ENCODE data around the gene PPP2R2D.

PPP2R2D gene

DNA sequence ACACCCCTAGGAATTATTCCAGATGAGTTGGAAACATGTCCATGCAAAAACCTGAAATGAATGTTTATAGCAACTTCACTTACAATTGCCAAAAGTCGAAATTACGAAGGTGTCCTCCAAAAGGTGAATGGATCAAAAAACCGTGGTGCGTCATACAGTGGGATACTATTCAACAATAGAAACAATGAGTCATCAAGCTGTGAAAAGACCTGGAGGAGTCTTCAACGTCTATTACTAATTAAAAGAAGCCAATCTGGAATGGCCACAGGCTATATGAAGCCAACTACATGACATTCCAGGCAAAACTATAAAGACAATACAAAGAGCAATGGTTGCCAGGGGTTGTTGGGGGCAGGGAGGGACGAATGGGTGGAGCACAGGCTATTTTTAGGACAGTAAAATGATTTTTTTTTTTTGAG, 12.6 kb upstream of the PPP2R2D start:
- DNase-seq (ENCODE audit: low read depth in 2 of 2) = no peak

DNA sequence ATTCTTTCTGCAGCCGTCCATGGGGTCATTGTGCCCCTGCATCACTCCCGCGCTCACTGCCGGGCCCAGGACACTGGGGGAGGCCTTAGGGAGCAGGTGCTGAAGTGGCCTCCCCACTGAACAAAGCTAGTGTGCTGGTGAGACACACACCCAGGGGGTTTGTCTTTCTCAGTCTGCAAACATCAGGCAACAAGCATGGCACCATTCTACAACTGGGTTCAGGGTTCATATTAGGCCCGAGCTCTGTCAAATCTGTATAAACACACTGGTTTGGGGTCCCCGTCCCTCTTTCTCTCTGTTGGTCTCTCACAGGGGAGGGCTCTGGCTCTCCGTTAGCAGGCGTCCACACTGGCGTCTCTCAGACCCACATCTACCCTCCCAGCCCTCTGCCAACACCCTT, 11.1 kb upstream of the PPP2R2D start:
- DNase-seq (ENCODE audit: low read depth in 2 of 2) = no peak

DNA sequence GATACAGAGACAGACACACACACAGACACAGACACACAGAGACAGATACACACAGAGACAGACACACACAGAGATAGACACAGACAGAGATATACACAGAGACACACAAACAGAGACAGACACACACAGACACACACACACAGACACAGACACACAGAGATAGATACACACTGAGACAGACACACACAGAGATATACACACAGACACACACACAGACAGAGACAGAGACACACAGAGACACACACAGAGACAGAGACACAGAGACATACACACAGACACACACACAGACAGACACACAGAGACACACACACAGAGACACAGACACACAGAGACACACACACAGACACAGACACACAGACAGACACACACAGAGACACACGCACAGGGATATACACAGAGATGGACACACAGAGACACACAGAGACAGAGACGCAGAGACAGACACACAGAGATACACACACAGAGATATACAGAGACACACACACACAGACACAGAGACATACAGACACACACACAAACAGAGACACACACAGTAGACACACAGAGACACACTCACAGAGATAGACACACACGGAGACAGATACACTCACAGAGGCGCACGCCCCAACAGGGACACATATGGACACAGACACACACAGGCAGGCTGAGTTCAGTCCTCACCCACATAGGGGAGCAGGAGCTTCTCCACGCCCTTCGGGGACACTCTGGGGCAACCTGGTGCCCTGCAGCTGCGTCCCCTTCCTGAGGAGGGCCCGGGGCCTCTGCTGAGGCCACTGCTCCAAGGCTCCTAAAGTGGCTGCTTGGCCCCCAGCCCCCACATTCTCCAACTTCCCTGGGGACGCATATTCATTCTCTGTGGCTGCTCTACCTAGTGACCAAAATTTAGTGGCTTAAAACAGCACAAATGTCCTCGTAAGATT, 10.3 kb upstream of the PPP2R2D start:
- no peak for DNase-seq (ENCODE audit: low read depth in 2 of 2)

DNA sequence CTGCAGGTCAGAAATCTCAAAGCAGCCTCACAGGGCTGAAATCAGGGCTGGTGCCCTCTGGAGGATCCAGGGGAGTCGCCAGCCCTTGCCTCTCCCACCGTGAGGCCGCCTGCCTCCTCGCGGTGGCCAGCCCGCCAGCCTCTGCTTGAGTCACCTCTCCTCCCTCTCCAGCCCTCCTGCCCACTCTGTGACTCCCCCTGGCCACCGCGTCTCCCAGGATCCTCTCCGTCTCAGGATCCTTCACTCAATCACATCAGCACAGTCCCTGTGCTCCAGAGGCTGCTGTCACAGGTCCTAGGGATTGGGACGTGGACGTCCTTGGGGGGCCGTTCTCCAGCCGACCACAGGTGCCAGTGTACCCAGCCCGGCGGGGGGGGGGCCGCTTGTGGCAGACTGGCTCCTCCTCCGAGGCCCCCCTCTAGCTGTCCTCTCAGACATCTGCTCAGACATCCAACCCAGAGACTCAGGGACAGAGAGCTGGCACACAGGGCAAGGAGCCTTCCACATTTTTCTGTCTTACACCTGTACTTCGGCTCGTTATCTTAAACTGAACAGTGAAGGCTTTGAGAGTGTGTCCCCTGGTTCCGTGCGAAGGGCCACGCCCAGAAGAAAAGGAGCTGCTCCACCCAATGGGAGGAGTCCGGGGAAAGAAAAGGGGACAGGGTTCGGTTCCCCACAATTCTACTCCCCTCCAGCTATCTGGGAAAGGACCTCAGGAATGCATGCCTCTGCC, 9.4 kb upstream of the PPP2R2D start:
- DNase-seq (ENCODE audit: low read depth in 2 of 2) = no peak

DNA sequence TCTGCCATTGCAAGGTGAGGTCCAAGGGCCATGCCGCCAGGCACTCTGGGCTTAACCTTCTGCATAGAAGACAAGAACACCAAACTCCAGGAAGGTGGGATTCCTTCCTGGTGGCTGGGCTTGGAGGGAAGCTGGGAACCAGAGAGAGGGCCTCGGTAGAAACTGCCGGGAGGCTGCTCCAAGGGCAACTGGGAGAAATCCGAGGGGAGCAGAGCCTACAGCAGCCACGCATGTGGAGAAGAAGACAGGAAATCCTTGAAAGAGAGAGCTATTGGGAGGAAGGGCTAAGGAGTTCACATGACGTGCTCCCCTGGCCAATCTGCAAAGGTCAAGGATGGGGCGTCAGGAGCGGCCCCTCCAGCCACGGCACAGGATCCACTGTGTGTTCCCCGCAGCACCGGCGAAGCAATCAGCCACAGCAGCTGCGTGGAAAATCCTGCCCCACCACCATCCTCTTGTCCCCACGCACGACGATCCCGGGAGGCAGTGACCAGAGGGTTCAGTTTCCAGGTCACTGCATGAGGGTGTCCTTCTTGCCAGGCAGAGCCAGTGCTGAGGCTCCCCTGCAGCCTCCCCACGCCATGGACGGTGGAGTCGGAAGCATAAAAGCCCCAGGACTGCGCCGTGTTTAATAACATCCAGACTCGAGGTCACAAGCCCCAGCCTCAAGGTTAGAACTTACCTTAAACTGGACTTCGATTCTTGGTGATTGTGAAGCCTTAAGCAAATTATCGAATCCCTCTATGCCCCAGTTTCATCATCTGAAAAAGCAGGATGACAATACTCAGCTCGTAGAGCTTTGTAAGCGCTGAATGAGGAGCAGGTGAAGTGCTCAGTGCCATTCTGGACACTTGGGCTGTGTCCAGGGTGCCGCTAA, 8.6 kb upstream of the PPP2R2D start:
- no peak for DNase-seq (ENCODE audit: low read depth in 2 of 2)

DNA sequence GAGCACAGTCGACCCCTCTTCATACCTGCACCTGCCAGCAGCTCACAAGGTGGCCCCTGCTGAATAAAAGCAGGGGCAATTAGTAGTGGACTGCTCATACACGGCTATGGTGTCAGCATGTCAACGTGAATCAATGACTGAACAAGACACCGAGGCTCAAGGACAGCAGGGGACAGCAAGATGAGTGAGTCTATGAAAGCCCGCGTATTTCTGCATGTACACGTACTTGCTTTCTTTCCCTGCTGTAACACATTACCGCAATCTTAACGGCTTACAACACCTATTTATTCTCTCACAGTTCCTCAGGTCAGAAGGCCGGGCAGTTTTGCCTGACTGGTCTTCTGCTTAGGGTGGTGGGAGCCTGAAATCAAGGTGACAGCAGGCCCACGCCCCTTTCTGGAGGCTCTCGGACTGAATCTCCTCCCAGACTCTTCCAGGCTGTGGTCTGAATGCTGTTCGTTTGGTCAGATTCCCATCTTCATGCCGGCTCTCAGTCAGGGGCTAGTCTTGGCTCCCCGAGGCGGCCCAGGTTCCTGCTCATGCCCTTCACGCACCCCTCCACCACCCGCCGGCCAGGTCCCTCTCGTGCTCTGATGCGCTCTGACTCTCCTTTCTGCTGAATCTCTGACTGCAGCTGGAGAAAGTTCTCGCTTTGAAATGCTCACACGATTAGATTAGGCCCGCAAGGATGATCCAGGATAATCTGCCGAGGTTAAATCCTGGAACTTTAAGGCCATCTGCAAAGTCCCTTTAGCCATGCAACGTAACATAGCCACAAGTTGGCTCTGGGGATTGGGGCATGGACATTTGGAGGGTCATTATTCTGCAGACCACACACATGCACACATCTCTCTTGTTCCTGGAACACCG, 7.8 kb upstream of the PPP2R2D start:
- no peak for DNase-seq (ENCODE audit: low read depth in 2 of 2)

DNA sequence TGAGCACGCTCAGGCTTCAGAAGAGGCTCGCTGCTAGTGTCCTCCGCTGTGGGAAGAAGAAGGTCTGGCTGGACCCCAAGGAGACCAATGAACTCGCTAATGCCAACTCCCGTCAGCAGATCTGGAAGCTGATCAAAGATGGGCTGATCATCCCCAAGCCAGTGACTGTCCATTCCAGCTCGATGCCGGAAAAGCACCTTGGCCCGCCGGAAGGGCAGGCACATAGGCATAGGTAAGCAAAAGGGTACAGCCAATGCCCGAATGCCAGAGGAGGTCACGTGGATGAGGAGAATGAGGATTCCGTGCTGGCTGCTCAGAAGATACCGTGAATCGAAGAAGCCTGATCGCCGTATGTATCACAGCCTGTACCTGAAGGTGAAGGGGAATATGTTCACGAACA, 5.7 kb upstream of the PPP2R2D start:
- DNase-seq (ENCODE audit: low read depth in 2 of 2) = no peak

DNA sequence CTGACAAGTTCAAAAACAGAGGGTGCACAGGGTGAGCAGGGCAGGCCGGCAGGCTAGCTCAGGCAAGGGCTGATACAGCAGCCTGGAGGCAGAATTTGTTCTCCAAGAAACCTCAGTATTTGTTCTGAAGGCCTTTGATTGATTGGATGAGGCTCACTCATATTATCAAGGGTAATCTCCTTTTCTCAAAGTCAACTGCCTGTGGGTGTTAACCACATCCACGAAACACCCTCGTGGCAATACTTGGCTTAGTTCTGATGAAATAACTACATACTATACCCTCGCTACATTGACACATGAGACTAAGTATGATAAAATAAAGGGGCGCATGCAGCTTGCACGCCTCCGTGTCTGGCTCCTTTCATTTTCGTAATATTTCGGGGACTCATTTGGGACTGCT, 4.4 kb upstream of the PPP2R2D start:
- DNase-seq (ENCODE audit: low read depth in 2 of 2) = no peak

DNA sequence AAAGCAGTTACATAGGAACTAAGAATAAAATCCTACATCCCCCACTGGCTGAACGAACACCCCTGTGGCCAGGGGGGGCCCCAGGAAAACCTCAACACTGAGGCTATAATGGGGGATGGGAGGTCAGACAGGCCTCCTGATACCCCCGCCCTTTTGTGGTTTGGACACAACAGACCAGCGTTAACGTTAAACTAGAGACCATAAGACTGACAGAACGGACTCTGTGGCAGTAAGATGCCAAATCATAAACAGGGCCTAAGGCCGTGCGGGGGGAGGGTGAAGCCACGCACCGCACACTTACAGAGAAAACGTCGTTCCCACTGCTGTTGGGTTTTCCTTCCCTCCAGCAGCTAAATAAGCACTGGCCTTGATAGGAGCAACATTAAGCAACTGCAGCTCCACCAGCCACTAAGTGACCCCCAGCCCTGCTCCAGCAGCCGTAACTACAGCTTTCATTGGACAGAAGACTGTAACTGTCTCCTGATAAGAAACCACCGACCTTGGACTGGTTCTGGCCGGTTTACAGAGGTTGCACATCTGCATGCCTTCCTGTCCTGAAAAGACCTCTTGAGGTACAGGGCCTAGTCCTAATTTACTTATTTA, 3.4 kb upstream of the PPP2R2D start:
- no peak for DNase-seq (ENCODE audit: low read depth in 2 of 2)

DNA sequence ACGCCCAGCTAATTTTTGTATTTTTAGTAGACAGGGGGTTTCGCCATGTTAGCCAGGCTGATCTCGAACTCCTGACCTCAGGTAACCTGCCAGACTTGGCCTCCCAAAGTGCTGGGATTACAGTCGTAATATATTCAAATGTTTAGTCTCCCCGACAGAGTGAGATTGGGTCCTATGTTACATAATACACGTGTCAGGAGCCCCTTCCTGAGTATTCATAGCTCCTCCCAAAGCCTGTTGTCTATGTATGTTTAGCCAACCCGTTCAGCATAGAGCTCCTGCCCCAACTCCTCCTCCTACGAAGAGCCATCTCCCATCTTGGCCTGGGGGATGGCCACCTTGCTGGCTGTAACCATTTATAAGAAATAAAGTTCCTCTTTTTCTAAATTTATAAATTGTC, 2.7 kb upstream of the PPP2R2D start:
- no peak for DNase-seq (ENCODE audit: low read depth in 2 of 2)

DNA sequence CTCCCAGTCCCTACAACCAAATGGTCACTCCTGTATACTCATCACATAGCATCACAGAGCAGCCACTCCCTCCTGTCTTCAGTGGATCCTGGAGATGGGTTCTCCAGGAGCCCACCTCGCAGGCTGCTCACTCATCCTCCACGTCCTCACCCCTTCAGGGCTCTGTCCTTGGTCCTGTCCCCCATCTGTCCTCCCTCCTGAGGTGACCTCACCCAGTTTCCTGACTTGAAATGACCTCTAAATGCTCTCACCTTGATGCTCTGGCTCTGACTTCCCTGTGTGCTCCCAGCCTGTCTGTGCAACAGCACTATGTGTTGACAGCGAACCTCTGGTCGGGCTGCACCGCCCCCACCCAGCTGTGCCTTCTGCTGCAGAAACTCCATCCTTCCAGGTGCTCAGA, 2.1 kb upstream of the PPP2R2D start:
- no peak for DNase-seq (ENCODE audit: low read depth in 2 of 2)

DNA sequence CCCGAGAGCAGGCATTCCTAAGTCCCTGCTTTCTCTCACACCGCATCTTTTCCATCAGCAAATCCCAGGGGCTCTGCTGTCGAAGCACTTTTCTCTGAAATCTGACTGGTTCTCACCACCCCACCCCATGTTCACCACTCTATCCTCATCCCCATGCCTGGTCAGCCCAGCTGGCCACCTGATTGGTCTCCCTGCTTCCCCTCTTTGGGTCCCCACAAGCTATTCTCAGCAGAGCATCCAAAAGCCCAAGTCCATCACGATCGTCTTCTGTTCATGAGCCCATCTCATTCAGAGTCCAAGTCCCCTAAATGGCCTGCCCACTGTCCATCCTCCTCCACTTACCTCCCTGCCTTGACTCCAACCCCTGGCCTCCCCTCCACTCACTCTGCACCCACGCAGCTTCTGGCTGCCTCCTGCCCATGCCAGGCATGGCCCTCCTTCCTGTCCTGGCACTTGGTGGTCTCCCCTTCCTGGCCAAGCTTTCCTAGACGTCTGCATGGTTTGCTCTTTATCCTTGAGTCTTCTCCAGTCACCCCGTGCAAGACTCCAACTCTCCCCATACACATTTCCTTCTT, 1.6 kb upstream of the PPP2R2D start:
- DNase-seq (ENCODE audit: low read depth in 2 of 2) = no peak

DNA sequence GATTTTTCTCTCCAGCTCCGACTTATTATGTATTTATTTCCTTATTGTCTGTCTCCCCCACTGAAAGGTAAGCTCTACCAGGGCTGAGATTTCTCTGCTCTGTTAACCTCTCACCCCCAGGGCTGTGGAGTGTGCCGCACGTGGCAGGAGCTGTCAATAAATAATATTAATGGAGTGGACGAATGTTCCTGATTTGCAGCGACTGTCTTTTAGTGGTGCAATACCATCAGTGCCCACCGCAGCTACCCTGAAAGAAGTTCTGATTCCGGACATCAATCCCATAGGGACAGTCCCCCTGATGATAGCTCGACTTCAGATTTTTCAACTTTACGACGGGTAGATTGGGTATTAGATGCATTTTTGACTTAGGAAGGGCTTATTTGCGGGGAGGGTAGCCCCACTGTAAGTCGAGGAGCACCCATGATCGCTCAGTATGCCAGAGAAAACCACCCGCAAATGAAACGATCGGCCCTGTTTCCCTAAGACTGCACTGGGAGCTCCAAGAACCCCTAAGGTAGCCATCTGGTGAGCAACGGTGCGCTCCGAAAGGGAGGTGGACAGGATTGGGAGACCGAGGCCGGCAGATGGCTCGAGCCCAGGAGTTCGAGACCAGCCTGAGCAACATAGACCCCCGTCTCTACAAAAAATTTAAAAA, 986 bp upstream of the PPP2R2D start:
- DNase-seq (ENCODE audit: low read depth in 2 of 2) = no peak

DNA sequence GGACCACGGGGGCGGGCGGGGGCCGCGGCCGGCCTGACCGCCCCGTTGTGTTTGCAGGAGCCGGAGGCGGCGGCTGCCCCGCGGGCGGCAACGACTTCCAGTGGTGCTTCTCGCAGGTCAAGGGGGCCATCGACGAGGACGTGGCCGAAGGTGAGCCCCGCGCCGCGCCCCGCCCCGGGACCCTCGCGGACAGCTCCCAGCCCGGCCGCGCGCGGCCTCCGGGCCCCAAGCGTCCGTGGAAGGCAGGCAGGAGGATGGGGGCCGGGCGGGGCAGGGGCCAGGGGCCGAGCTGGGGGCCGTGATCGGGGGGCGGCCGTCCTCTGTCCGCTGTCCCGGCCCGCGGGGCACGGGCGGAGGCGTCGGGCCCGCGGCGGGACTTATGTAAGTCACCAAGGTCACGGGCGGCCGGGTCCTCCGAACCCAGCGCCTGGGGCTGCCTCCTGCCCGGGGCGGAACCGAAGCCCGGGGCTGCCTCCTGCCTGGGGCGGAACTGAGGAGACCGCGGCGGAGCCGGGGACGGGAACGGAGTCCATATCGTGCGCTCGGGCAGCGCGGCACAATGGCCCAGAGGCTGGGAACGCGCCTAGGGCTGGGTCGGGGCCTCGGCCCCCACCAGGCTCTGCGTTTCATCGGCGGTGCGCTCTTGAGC, 497 bp downstream of the PPP2R2D start:
- no peak for DNase-seq (ENCODE audit: low read depth in 2 of 2)

DNA sequence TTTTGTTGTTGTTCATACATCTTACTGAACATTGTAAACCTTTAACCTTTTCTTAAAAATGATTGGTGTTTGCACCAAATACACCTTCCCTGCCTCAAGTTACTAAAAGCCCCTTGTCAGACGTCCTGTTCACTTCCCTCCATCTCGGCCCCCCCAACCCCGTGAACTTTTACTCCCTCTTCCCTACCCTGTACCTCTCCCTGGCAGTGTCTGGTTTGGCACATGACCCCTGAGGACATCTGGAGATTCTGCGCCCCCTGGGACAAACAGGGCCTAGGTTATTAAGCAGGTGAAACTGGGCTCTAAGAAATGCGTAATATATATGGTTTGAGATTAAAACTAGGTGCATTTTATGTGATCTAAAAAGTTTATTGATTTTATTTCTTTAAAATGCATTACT, 1.4 kb downstream of the PPP2R2D start:
- no peak for DNase-seq (ENCODE audit: low read depth in 2 of 2)

DNA sequence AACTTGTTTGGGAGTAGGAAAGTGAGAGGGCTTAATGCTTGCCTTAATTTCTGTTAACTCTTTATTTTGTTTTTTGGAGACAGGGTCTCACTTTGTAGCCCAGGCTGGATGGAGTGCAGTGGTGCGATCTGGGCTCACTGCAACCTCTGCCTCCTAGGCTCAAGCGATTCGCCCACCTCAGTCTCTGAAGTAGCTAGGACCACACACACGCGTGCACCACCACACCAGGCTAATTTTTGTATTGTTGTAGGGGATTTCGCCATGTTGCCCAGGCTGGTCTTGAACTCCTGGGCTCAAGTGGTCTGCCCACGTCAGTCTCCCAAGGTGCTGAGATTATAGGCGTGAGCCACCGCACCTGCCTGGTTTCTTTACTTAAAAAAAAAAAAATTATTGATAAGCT, 1.9 kb downstream of the PPP2R2D start:
- DNase-seq (ENCODE audit: low read depth in 2 of 2) = no peak

DNA sequence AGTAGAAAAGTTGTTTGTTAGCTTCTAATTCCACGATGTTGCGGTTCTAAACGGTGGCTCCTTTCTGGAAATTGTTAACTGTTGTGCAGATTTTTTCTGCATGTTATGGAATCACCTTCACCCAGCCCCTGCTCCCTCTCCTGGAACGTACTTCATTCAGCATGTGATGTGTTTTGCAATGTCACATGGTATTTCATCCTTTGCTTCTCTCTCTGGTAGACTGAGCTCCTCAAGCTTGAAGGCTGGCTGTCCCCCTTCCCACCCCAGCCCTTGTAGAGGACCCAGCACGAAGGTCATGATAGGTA, 4.4 kb downstream of the PPP2R2D start:
- no peak for DNase-seq (ENCODE audit: low read depth in 2 of 2)

DNA sequence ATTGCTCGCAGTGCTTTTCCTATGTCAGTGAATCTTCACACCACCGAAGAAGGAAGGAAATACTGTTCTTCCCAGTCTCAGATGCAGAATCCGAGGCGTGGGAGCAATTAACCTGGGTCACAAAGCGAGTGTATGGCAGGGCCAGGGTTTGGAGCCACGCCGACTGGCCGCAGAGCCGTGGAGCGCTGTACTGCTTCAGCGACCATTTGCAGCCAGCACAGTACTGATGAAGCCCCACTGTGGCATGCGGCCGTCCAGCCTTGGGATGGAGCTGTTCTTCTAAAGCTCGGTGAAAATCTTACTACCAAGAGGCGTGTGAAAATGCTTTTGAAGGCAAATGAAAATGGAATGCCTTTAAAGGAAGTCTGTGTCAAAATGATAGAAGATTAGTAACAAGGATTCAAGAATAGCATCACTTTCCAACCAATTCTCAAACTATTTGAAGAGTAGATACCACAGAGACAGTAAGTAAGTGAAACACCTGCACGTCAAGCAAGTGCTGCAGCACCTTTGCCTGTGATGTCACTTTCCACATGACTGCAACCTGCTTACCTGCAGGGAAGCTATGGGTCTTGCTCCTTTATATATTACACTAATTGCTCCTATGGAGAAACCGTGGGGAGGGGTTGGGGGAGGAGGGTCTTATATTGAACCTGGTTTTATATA, 4.9 kb downstream of the PPP2R2D start:
- no peak for DNase-seq (ENCODE audit: low read depth in 2 of 2)

DNA sequence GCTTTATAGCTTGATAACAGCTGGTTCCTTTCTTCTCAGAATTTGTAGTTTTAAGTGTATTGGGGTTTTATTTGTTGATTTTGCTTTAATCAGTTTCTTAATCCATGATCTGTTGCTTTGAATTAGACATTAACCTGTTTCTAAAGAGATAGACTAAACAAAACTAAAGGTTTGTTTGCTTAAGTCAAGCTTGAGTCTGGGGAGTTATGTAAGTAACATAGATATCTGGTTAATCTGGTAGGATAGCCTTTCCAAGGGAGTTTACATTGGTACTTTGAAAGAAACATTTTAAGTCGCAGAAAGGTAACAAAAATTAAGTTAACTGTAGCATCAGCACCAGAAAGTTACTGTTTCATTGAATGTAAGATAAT, 5.4 kb downstream of the PPP2R2D start:
- DNase-seq (ENCODE audit: low read depth in 2 of 2) = no peak
